Measurements from ENCODE around the gene GALM. TPM values are rescaled to one million over a fixed set of nuclear protein-coding genes. Genes with fewer than 3 reads are reported as not detected.
"Not testable (repeated sequence)": the region's sequence is repeated elsewhere in the genome, so short reads cannot be mapped to it uniquely, and the experiment has no call there.

The GALM gene
- polyA plus RNA-seq, 3 donors from 2014 or later, result 7.0 to 14.9 (median 14.8) TPM

GRCh38 chr2:38747819-38748218 is 81.9 kb downstream of the GALM start:
- DNase-seq, result no peak
- Mint-ChIP-seq H3K27ac (peak overlapping the region; percentile 1 to 82 (median 57)), H3K27me3 (ENCODE audit: low read depth in 3 of 3) (peaks cover 23 to 37% (median 34%) of the 10 kb centered on the region in 3 donors), H3K4me1 (peaks cover 59 to 91% of the 10 kb centered on the region in 2 donors), H3K4me3 (peak overlapping the region; percentile 26 to 66 (median 51)), H3K9me3 (peaks cover 0 to 4% (median 0%) of the 10 kb centered on the region in 6 donors), H3K36me3 (peaks cover 17 to 57% (median 53%) of the 10 kb centered on the region in 3 donors)

GRCh38 chr2:38748391-38748790 is 82.5 kb downstream of the GALM start:
- no peak for DNase-seq
- Mint-ChIP-seq H3K4me3 (peak overlapping the region in 3 of 5 donors; percentile 36 to 66 (median 56)), H3K9me3 (peaks cover 0 to 4% (median 0%) of the 10 kb centered on the region in 6 donors), H3K27ac (peak overlapping the region in 4 of 6 donors; percentile 10 to 98 (median 68)), H3K4me1 (peaks cover 59 to 89% of the 10 kb centered on the region in 2 donors), H3K27me3 (ENCODE audit: low read depth in 3 of 3) (peaks cover 23 to 37% (median 34%) of the 10 kb centered on the region in 3 donors), H3K36me3 (peaks cover 17 to 57% (median 53%) of the 10 kb centered on the region in 3 donors)

- peaks cover 17 to 55% (median 53%) of the 10 kb centered on the region in 3 donors for H3K36me3 Mint-ChIP-seq
- peak overlapping the region; percentile 90 to 100 (median 99) for H3K4me3 Mint-ChIP-seq
- peaks cover 23 to 37% (median 34%) of the 10 kb centered on the region in 3 donors for H3K27me3 Mint-ChIP-seq (ENCODE audit: low read depth in 3 of 3)
- H3K27ac Mint-ChIP-seq, result peak overlapping the region; percentile 50 to 98 (median 83)
- peaks cover 0 to 4% (median 0%) of the 10 kb centered on the region in 6 donors for H3K9me3 Mint-ChIP-seq
- peaks cover 61 to 85% of the 10 kb centered on the region in 2 donors for H3K4me1 Mint-ChIP-seq
- no peak for DNase-seq
These were observed 83.3 kb downstream of the GALM start for GRCh38 chr2:38748943-38749804.

- no peak for DNase-seq
- Mint-ChIP-seq H3K4me1 (peaks cover 61 to 82% of the 10 kb centered on the region in 2 donors), H3K27me3 (ENCODE audit: low read depth in 3 of 3) (peaks cover 23 to 37% (median 34%) of the 10 kb centered on the region in 3 donors), H3K27ac (peak overlapping the region; percentile 98 to 100 (median 98)), H3K9me3 (peaks cover 0 to 4% (median 0%) of the 10 kb centered on the region in 6 donors), H3K4me3 (peak overlapping the region; percentile 98 to 100 (median 99)), H3K36me3 (peaks cover 17 to 50% (median 47%) of the 10 kb centered on the region in 3 donors)
These were observed 84.3 kb downstream of the GALM start for GRCh38 chr2:38750011-38750890.

- H3K36me3 Mint-ChIP-seq, result peaks cover 17 to 47% (median 42%) of the 10 kb centered on the region in 3 donors
- H3K9me3 Mint-ChIP-seq, result peaks cover 0 to 4% (median 0%) of the 10 kb centered on the region in 6 donors
- peak within 1 kb of the TSS; percentile 98 to 100 (median 99) for H3K4me3 Mint-ChIP-seq
- H3K27me3 Mint-ChIP-seq (ENCODE audit: low read depth in 3 of 3), result peaks cover 23 to 37% (median 34%) of the 10 kb centered on the region in 3 donors
- H3K4me1 Mint-ChIP-seq, result peaks cover 58 to 75% of the 10 kb centered on the region in 2 donors
- DNase-seq, result peak; percentile 95 to 97 (median 96)
- H3K27ac Mint-ChIP-seq, result peak within 1 kb of the TSS; percentile 98 to 100 (median 98)
These were observed 85.1 kb downstream of the GALM start, which contains the start of gene SRSF7 for GRCh38 chr2:38750891-38751595. SRSF7 (minus strand) TSS chr2:38751361; CDS start chr2:38751256, 105 bp downstream.

- H3K9me3 Mint-ChIP-seq, result peaks cover 0 to 4% (median 0%) of the 10 kb centered on the region in 6 donors
- H3K27me3 Mint-ChIP-seq (ENCODE audit: low read depth in 3 of 3), result peaks cover 23 to 34% (median 31%) of the 10 kb centered on the region in 3 donors
- H3K36me3 Mint-ChIP-seq, result peaks cover 17 to 39% (median 35%) of the 10 kb centered on the region in 3 donors
- DNase-seq, result no peak
- H3K27ac Mint-ChIP-seq, result peak overlapping the region; percentile 98 to 100 (median 98)
- peaks cover 51 to 67% of the 10 kb centered on the region in 2 donors for H3K4me1 Mint-ChIP-seq
- peak overlapping the region; percentile 98 to 100 (median 99) for H3K4me3 Mint-ChIP-seq
These were observed 85.9 kb downstream of the GALM start for GRCh38 chr2:38751596-38752410.

GRCh38 chr2:38754049-38754448 is 88.1 kb downstream of the GALM start:
- Mint-ChIP-seq H3K9me3 (peaks cover 0 to 4% (median 0%) of the 10 kb centered on the region in 6 donors), H3K4me1 (peaks cover 31 to 45% of the 10 kb centered on the region in 2 donors), H3K27me3 (ENCODE audit: low read depth in 3 of 3) (peaks cover 19 to 25% (median 23%) of the 10 kb centered on the region in 3 donors), H3K36me3 (peaks cover 8 to 18% (median 12%) of the 10 kb centered on the region in 3 donors), H3K4me3 (peak overlapping the region; percentile 32 to 80 (median 65)), H3K27ac (peak overlapping the region in 5 of 6 donors; percentile 32 to 89 (median 79))
- no peak for DNase-seq

- peak overlapping the region; percentile 65 to 91 (median 76) for H3K4me3 Mint-ChIP-seq
- H3K27me3 Mint-ChIP-seq (ENCODE audit: low read depth in 3 of 3), result peaks cover 18 to 22% (median 21%) of the 10 kb centered on the region in 3 donors
- H3K4me1 Mint-ChIP-seq, result peaks cover 28 to 40% of the 10 kb centered on the region in 2 donors
- peak overlapping the region; percentile 29 to 90 (median 74) for H3K27ac Mint-ChIP-seq
- DNase-seq, result no peak
- H3K36me3 Mint-ChIP-seq, result peaks cover 5 to 13% (median 8%) of the 10 kb centered on the region in 3 donors
- peaks cover 0 to 4% (median 0%) of the 10 kb centered on the region in 6 donors for H3K9me3 Mint-ChIP-seq
These were observed 88.6 kb downstream of the GALM start for GRCh38 chr2:38754506-38754905.

- H3K27me3 Mint-ChIP-seq (ENCODE audit: low read depth in 3 of 3), result peaks cover 8 to 14% (median 10%) of the 10 kb centered on the region in 3 donors
- not testable (repeated sequence) for H3K36me3 Mint-ChIP-seq, H3K9me3 Mint-ChIP-seq, H3K4me3 Mint-ChIP-seq, DNase-seq, H3K27ac Mint-ChIP-seq
- H3K4me1 Mint-ChIP-seq, result peaks cover 19 to 26% of the 10 kb centered on the region in 2 donors
These were observed 90.0 kb downstream of the GALM start for GRCh38 chr2:38755891-38756290.

- H3K27me3 Mint-ChIP-seq (ENCODE audit: low read depth in 3 of 3), result peaks cover 0 to 2% (median 2%) of the 10 kb centered on the region in 3 donors
- H3K4me1 Mint-ChIP-seq, result no peaks in the 10 kb centered on the region
- no peak for DNase-seq
- H3K4me3 Mint-ChIP-seq, result no peak overlapping the region
- no peaks in the 10 kb centered on the region for H3K36me3 Mint-ChIP-seq
- no peaks in the 10 kb centered on the region for H3K9me3 Mint-ChIP-seq
- H3K27ac Mint-ChIP-seq, result no peak overlapping the region
These were observed 97.3 kb downstream of the GALM start for GRCh38 chr2:38763228-38763627.

GRCh38 chr2:38763728-38764127 is 97.8 kb downstream of the GALM start:
- Mint-ChIP-seq H3K27ac (no peak overlapping the region), H3K9me3 (no peaks in the 10 kb centered on the region), H3K27me3 (ENCODE audit: low read depth in 3 of 3) (peaks cover 0 to 3% (median 2%) of the 10 kb centered on the region in 3 donors), H3K4me3 (no peak overlapping the region), H3K4me1 (no peaks in the 10 kb centered on the region), H3K36me3 (no peaks in the 10 kb centered on the region)
- DNase-seq, result no peak

GRCh38 chr2:38765149-38765548 is 99.2 kb downstream of the GALM start:
- no peaks in the 10 kb centered on the region for H3K4me1 Mint-ChIP-seq
- H3K4me3 Mint-ChIP-seq, result no peak overlapping the region
- no peaks in the 10 kb centered on the region for H3K9me3 Mint-ChIP-seq
- DNase-seq, result no peak
- H3K27me3 Mint-ChIP-seq (ENCODE audit: low read depth in 3 of 3), result peaks cover 0 to 3% (median 2%) of the 10 kb centered on the region in 3 donors
- no peak overlapping the region for H3K27ac Mint-ChIP-seq
- no peaks in the 10 kb centered on the region for H3K36me3 Mint-ChIP-seq

Measured in immature natural killer cell (primary cell).